Measurements from ENCODE around the gene TUNAR. TPM values are rescaled to one million over a fixed set of nuclear protein-coding genes. Genes with fewer than 3 reads are reported as not detected.

TUNAR gene
- total and polyA plus RNA-seq, 8 donors = 0.10 to 1.7 (median 0.36) TPM; not detected in 4

- no peak overlapping the region for H3K4me3 ChIP-seq
- TF ChIP-seq EP300 (IDR thresholded peaks at IDR 0.05) (no peak), POLR2AphosphoS5 (IDR thresholded peaks at IDR 0.05) (no peak), POLR2A (IDR thresholded peaks at IDR 0.05) (no peak)
- TF ChIP-seq, protein P1, sequence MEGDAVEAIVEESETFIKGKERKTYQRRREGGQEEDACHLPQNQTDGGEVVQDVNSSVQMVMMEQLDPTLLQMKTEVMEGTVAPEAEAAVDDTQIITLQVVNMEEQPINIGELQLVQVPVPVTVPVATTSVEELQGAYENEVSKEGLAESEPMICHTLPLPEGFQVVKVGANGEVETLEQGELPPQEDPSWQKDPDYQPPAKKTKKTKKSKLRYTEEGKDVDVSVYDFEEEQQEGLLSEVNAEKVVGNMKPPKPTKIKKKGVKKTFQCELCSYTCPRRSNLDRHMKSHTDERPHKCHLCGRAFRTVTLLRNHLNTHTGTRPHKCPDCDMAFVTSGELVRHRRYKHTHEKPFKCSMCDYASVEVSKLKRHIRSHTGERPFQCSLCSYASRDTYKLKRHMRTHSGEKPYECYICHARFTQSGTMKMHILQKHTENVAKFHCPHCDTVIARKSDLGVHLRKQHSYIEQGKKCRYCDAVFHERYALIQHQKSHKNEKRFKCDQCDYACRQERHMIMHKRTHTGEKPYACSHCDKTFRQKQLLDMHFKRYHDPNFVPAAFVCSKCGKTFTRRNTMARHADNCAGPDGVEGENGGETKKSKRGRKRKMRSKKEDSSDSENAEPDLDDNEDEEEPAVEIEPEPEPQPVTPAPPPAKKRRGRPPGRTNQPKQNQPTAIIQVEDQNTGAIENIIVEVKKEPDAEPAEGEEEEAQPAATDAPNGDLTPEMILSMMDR (IDR thresholded peaks at IDR 0.05) = no peak
- no peaks in the 10 kb centered on the region for H3K36me3 ChIP-seq
- peaks cover 0 to 30% (median 0%) of the 10 kb centered on the region in 3 donors for H3K27me3 ChIP-seq
- no peak for DNase-seq
- intact Hi-C loops (cut with DNase I; ENCODE audit: low total_unique reads) = no loop called here
- no peaks in the 10 kb centered on the region for H3K4me1 ChIP-seq
- no peak overlapping the region for H3K27ac ChIP-seq
- no peaks in the 10 kb centered on the region for H3K9me3 ChIP-seq
- 38 to 67% (median 49%) methylated on average over 2 of the region's 2 CpGs for WGBS, 5 donors
Observed at GRCh38 chr14:95834496-95834895, 42.1 kb upstream of the TUNAR start.

- H3K27ac ChIP-seq = no peak overlapping the region
Observed at GRCh38 chr14:95835121-95835730, 41.4 kb upstream of the TUNAR start.

DNA sequence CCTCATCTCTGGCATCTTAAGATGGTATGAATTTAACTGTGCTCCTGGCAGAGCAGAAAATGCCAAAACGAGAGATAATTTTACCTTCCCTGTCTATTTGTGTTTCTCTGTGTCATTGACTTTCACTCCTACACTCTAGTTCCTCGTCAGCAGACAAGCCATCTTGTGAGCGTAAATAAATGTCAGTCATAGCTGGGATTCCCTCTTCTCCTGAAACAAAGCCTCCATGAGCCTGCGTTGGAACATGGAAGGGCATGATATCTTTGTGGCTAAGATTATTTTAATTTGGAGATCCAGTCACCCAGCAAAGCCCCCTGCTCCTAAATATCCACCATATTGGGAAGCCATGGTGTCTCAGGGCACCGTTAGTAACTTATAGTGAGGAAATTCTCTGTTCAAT lies 37.8 kb upstream of the TUNAR start:
- Histone ChIP-seq H3K36me3 (no peaks in the 10 kb centered on the region), H3K4me3 (no peak overlapping the region), H3K9me3 (no peaks in the 10 kb centered on the region), H3K4me1 (no peaks in the 10 kb centered on the region), H3K27me3 (peaks cover 0 to 4% (median 0%) of the 10 kb centered on the region in 3 donors), H3K27ac (no peak overlapping the region)
- DNase-seq = no peak
- intact Hi-C loops (cut with DNase I; ENCODE audit: low total_unique reads) = no loop called here
- 47 to 69% (median 67%) methylated on average over 5 of the region's 5 CpGs for WGBS, 5 donors
- no peak for TF ChIP-seq EP300 (IDR thresholded peaks at IDR 0.05)
- TF ChIP-seq POLR2A (IDR thresholded peaks at IDR 0.05) = no peak
- TF ChIP-seq, protein P1 (IDR thresholded peaks at IDR 0.05) = no peak
- TF ChIP-seq POLR2AphosphoS5 (IDR thresholded peaks at IDR 0.05) = no peak

More at GRCh38 chr14:95835121-95835730, 41.4 kb upstream of the TUNAR start:
- Histone ChIP-seq H3K4me1 (no peaks in the 10 kb centered on the region), H3K4me3 (no peak overlapping the region), H3K9me3 (no peaks in the 10 kb centered on the region), H3K27me3 (peaks cover 0 to 27% (median 0%) of the 10 kb centered on the region in 3 donors), H3K36me3 (no peaks in the 10 kb centered on the region)
- DNase-seq = no peak
- 48 to 71% (median 57%) methylated on average over 3 of the region's 3 CpGs for WGBS, 5 donors
- no peak for TF ChIP-seq POLR2AphosphoS5 (IDR thresholded peaks at IDR 0.05)
- intact Hi-C loops (cut with DNase I; ENCODE audit: low total_unique reads) = no loop called here

- Histone ChIP-seq H3K36me3 (no peaks in the 10 kb centered on the region), H3K9me3 (no peaks in the 10 kb centered on the region), H3K27me3 (no peaks in the 10 kb centered on the region), H3K27ac (no peak overlapping the region), H3K4me1 (no peaks in the 10 kb centered on the region), H3K4me3 (no peak overlapping the region)
- WGBS, 5 donors = 81 to 87% (median 82%) methylated on average over 7 of the region's 7 CpGs
- TF ChIP-seq POLR2AphosphoS5 (IDR thresholded peaks at IDR 0.05) (no peak), POLR2A (IDR thresholded peaks at IDR 0.05) (no peak), EP300 (IDR thresholded peaks at IDR 0.05) (no peak)
- TF ChIP-seq, protein P1 (IDR thresholded peaks at IDR 0.05) = no peak
- intact Hi-C loops (cut with DNase I; ENCODE audit: low total_unique reads) = no loop called here
- DNase-seq = no peak
Observed at GRCh38 chr14:95840094-95840700, 36.4 kb upstream of the TUNAR start.

GRCh38 chr14:95841668-95842067 lies 35.0 kb upstream of the TUNAR start:
- no peak for DNase-seq
- Histone ChIP-seq H3K27me3 (peaks cover 0 to 7% (median 0%) of the 10 kb centered on the region in 3 donors), H3K27ac (no peak overlapping the region), H3K4me1 (no peaks in the 10 kb centered on the region), H3K9me3 (no peaks in the 10 kb centered on the region), H3K36me3 (no peaks in the 10 kb centered on the region), H3K4me3 (no peak overlapping the region)
- intact Hi-C loops (cut with DNase I; ENCODE audit: low total_unique reads) = no loop called here
- TF ChIP-seq EP300 (IDR thresholded peaks at IDR 0.05) (no peak), POLR2A (IDR thresholded peaks at IDR 0.05) (no peak), POLR2AphosphoS5 (IDR thresholded peaks at IDR 0.05) (no peak)
- TF ChIP-seq, protein P1 (IDR thresholded peaks at IDR 0.05) = no peak
- WGBS, 5 donors = 37 to 71% (median 50%) methylated on average over 1 of the region's 1 CpG
